HG02970 (cell line): ENCODE measurements around the gene RAB13.

ENCODE experiments used
- ATAC-seq: cut with Tn5 transposase; IDR thresholded peaks from one replicate; pipeline ENCODE4 v1.9.1; 2021; ENCODE audit warnings: mild to moderate bottlenecking, moderate library complexity, moderate number of reproducible peaks; ENCODE audit not compliant: unreplicated experiment, low FRiP score

The RAB13 gene

GRCh38 chr1:153978274-153978909 lies 7.7 kb downstream of the RAB13 start:
- no peak for ATAC-seq

GRCh38 chr1:153977250-153978240 lies 8.6 kb downstream of the RAB13 start, which contains the start of gene JTB:
Gene JTB (minus strand): TSS chr1:153977674. CDS start chr1:153977252, 422 bp downstream.
- ATAC-seq = peak; percentile 70

GRCh38 chr1:153976819-153977249 lies 9.3 kb downstream of the RAB13 start:
- no peak for ATAC-seq

- no peak for ATAC-seq
Observed at GRCh38 chr1:153973525-153973924, 12.6 kb downstream of the RAB13 start.

- ATAC-seq = no peak
Observed at GRCh38 chr1:153973071-153973470, 13.1 kb downstream of the RAB13 start.

- ATAC-seq = no peak
Observed at GRCh38 chr1:153970346-153970745, 15.8 kb downstream of the RAB13 start.

GRCh38 chr1:153968972-153969371 lies 17.2 kb downstream of the RAB13 start:
- ATAC-seq = no peak

- ATAC-seq = no peak
Observed at GRCh38 chr1:153968408-153968807, 17.7 kb downstream of the RAB13 start.

- no peak for ATAC-seq
Observed at GRCh38 chr1:153968000-153968363, 18.2 kb downstream of the RAB13 start.

GRCh38 chr1:153967107-153967999 lies 18.8 kb downstream of the RAB13 start, which contains the start of gene CREB3L4:
Gene CREB3L4 (plus strand): TSS chr1:153967902. CDS start chr1:153968526, 624 bp downstream.
- peak; percentile 60 for ATAC-seq

- ATAC-seq = no peak
Observed at GRCh38 chr1:153963850-153964331, 22.2 kb downstream of the RAB13 start.

- peak; percentile 31 for ATAC-seq
Observed at GRCh38 chr1:153963030-153963849, 22.9 kb downstream of the RAB13 start, which contains the start of gene SLC39A1. Gene SLC39A1 (minus strand): TSS chr1:153963537. CDS start chr1:153962715, 822 bp downstream.

GRCh38 chr1:153962088-153963029 lies 23.8 kb downstream of the RAB13 start:
- no peak for ATAC-seq

- ATAC-seq = no peak
Observed at GRCh38 chr1:153961421-153961820, 24.7 kb downstream of the RAB13 start.

- ATAC-seq = no peak
Observed at GRCh38 chr1:153960206-153960605, 25.9 kb downstream of the RAB13 start.

GRCh38 chr1:153959454-153959853 lies 26.7 kb downstream of the RAB13 start:
- ATAC-seq = no peak

- ATAC-seq = no peak
Observed at GRCh38 chr1:153958961-153959260, 27.2 kb downstream of the RAB13 start.
